LNCaP clone FGC (cell line): Measurements from ENCODE around the gene MAX.

Experiments
- DNase-seq: peaks from one replicate; pipeline ENCODE4 v3.0.0-alpha.2; 2011; ENCODE audit warnings: low read depth
- H3K4me3 ChIP-seq: 2 replicates; pipeline ENCODE4 v1.5.1; 2011; ENCODE audit warnings: mild to moderate bottlenecking, low read depth, low read length, control low read depth
- TF ChIP-seq, protein P1 (sequence below): IDR thresholded peaks from 2 replicates; pipeline ENCODE4 v1.5.1; 2012; ENCODE audit warnings: mild to moderate bottlenecking; ENCODE audit not compliant: control insufficient read depth, insufficient read depth; ENCODE audit errors: extremely low read depth

MAX gene

DNA sequence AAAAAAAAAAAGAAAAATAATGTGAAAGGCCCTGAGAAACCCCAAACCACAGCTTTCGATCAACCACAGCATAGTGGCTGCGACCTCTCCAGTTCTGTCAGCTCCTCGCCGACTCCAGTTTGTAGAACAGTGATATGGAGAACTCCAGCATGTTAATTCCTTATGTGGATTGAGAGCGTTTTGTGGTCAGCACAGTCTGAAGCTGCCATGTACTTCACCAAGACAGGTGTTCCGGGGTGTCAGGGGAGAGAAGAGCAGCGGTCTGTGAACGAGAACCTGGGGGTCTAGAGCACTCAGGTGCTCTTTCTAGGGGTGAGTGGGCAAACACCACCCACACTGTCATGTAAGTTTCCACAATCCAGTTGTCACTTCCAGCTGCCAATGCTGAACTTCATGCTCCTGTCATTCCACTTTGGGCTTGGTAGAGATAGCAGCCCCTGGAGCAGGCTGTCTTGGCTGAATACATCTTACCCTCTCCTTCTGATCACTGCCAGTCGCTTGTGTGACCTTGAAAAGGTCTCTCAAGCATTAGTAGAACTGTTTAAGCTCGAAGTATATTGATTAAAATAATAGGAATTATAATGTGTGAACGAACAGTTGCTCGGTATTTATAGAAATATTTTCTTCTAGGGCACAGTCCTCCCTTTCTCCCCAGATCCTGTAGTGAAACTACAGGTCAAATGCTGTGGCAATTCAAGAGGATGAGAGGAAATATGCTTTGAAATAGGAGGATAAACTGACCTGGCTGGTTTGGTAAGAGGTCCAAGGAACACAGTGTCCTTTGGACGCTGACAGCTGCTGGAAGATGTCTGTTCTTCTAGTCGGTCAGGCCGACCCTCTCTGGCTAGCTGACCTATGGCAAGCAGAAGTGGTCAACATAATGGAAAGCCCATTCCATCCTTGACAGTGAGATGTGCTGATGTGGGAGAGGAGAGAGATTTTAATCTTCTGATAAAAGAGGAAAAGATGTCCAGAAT lies 15.7 kb upstream of the MAX start:
- peak; percentile 48 for DNase-seq
- TF ChIP-seq, protein P1, sequence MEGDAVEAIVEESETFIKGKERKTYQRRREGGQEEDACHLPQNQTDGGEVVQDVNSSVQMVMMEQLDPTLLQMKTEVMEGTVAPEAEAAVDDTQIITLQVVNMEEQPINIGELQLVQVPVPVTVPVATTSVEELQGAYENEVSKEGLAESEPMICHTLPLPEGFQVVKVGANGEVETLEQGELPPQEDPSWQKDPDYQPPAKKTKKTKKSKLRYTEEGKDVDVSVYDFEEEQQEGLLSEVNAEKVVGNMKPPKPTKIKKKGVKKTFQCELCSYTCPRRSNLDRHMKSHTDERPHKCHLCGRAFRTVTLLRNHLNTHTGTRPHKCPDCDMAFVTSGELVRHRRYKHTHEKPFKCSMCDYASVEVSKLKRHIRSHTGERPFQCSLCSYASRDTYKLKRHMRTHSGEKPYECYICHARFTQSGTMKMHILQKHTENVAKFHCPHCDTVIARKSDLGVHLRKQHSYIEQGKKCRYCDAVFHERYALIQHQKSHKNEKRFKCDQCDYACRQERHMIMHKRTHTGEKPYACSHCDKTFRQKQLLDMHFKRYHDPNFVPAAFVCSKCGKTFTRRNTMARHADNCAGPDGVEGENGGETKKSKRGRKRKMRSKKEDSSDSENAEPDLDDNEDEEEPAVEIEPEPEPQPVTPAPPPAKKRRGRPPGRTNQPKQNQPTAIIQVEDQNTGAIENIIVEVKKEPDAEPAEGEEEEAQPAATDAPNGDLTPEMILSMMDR: no peak
- H3K4me3 ChIP-seq: no peak overlapping the region

- TF ChIP-seq, protein P1: no peak
- no peak overlapping the region for H3K4me3 ChIP-seq
- DNase-seq: no peak
These were observed 13.3 kb upstream of the MAX start for GRCh38 chr14:65115615-65116014.

DNA sequence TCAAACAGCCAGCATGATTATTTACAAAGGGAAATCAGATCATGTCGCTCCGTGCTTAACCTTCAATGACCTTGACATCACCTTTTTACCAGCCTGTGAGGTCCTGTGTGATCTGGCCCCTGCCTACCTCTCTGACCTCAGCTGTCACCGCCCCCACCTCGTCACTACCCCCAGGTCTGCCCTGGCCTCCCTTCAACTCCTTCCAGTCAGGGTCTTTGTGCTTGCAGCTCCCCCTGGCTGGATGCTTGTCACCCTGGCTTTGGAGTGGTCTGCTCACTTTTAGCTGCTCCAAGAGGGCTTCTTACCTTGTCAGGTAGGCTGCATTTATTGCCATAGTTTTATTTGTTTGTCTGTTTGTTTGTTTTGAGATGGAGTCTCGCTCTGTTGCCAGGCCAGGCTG lies 8.2 kb upstream of the MAX start:
- no peak overlapping the region for H3K4me3 ChIP-seq
- TF ChIP-seq, protein P1: no peak
- no peak for DNase-seq

- TF ChIP-seq, protein P1: no peak
- no peak overlapping the region for H3K4me3 ChIP-seq
- no peak for DNase-seq
These were observed 7.0 kb upstream of the MAX start for GRCh38 chr14:65109357-65109756.

- DNase-seq: no peak
- TF ChIP-seq, protein P1: no peak
- no peak overlapping the region for H3K4me3 ChIP-seq
These were observed 4.9 kb upstream of the MAX start for GRCh38 chr14:65107200-65107599.

DNA sequence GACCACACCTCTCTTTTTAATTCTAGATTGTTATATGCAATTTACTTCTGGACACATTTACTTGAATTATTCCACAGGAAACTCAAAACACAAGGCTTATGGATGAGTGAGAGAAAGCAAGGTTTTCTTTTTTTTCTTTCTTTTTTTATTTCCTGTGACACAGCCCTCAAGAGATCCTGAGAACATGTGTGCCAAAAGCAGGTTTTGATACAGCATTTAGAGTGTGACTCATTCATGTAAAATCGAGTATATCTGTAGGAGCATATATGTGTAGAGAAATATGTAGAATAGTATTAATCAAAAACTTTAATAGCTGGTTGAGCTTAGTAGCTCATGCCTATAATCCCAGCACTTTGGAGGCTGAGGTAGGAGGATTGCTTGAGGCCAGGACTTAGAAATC lies 4.4 kb upstream of the MAX start:
- no peak overlapping the region for H3K4me3 ChIP-seq
- DNase-seq: no peak
- TF ChIP-seq, protein P1: no peak

DNA sequence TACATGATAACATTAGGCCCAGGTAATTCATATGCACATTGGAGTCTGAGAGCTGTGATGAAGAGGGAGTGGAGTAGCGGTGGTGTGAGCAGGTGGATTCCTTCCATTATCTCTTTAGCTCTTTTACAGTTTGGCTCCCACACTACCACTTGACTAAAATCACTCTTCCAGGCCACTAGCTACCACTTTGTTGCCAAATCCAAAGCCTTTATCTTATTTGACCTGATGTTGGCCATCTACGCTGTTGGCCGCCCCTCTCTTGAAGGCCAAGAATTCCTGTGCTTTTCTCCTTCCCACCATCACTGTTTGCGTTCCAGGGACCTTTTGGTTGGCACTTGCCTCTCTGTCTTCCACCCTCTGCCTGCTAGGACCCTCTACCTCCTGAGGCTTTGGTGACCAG lies 4.0 kb upstream of the MAX start:
- DNase-seq: no peak
- TF ChIP-seq, protein P1: no peak
- H3K4me3 ChIP-seq: no peak overlapping the region
